NCI-H1092 treated with DMSO at 0.1 percent for 48 hours (cell line): ENCODE measurements around the gene ARSK.

Source experiments
- DNase-seq: peaks from one replicate; lab custom pipeline; 2025; lab: John Stamatoyannopoulos, UW

ARSK gene

GRCh38 chr5:95554647-95555548 lies at the start of gene ARSK, which contains the start of gene SKIC3:
TSS of gene ARSK (plus strand) at chr5:95555101. CDS start at chr5:95555279, 178 bp downstream.
TSS of gene SKIC3 (minus strand) at chr5:95554977. CDS start at chr5:95547150, 7,827 bp downstream.
- peak; percentile 96 for DNase-seq

DNA sequence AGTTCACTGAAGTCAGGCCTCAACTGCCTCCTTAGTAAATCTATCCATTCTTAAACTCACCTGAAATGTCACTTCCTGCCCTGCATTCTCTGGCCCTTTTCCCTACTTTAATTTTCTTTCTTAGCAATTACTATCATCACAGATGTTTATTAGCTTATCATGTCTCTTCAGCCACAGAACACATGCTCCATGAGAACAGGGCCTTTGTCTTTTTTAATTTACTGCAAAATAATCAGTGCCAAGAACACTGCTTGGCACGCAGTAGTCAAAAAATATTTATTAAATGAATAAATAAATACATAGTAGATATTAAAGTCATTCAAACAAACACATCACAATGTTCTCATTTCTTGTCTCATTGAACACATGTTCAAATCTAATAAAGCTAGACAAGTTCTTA lies 46.4 kb upstream of the ARSK start:
- no peak for DNase-seq

DNA sequence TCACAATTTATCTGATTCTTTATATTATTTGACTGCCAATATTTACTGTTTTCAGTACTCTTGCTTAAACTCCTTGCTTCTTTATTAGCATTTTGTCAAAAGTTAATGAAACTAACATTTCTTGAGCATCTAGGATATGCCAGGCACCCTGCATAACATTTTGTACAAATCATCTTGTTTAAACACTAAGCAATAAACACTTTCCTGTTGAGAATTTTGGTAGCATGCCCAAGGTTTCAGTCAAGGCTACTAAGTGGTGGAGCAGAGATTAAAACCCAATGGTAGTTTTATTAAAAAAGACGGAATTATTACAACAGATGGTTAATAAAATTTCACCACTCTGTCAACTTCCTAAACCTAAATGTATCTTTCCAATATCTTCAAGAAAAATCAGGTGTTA lies 43.3 kb upstream of the ARSK start:
- DNase-seq: no peak

- DNase-seq: no peak
Observed at GRCh38 chr5:95518417-95518816, 36.5 kb upstream of the ARSK start.

DNA sequence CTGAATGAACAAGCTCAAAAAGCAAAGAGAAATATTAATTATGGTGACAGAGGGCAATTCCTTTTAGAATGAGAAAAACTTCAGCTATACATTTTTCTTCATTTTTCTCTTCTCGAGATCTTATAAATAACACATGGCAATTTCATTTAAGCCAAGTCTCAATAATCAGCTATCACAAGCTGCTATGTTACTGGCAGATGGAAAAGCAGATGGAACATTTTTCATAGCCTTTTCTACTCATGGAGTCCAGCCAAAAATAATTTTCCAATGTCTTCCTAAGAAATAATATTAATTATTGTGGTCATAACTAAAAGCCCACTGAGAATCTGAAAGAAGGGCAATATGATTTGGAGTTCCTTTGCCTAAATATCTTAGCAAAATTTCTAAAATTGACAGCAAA lies 35.8 kb upstream of the ARSK start:
- no peak for DNase-seq

DNA sequence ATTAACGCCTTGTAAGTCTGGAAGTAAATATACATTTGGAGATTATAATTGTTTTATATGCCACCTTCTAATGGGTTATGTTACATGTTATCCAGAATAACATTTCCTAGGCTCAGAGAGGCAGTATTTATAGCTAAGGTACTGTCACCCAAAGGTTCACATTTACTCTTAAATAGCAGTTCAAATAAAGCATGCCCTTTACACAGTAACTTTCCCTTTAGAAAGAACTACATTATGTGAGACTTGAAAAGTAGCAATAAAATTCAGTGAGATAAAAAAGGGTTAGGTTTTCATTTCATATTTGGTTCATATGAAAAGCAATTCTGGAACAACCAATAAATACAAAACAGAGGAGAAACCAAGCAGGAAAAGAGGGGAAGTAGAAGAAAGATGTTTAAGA lies 35.2 kb upstream of the ARSK start:
- no peak for DNase-seq

- no peak for DNase-seq
Observed at GRCh38 chr5:95520206-95520605, 34.7 kb upstream of the ARSK start.

DNA sequence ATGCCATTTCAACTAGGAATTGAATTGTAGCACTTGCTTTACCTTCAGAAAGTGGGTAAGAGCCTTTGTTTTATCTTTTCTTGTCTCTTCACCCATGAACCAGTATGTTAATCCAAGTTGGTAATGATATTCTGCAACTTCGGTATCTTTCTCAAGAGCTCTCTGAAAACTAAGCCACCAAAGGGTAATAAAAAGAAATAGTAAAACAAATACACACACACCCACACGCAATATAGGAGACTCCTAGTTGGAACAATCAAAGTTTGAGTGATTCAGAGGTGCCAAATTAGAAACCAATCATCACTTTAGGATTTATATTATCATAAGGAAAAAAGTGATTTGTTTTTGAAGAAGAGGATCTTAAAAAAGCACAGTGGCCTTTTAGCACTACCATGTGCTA lies 30.5 kb upstream of the ARSK start:
- no peak for DNase-seq

- DNase-seq: no peak
Observed at GRCh38 chr5:95526871-95527270, 28.0 kb upstream of the ARSK start.

GRCh38 chr5:95528565-95528964 lies 26.3 kb upstream of the ARSK start:
- no peak for DNase-seq

DNA sequence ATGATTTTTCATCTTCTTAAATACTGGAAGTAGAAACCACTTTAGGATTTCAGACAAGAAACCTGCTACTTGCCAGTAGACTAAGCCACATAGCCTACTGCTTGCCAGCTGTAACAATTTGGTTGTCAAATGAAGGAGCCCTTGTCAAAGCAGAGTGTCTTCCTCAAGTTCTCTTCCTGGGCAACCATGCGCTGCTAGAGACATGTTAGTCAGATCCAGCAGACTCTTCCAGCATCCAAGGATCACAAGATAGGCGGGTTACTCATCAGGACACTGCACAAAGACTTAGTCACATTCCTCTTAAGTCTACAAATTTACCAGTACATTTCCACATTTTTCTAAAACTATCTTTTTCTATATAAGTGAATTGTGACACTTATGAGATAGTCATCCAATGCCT lies 24.5 kb upstream of the ARSK start:
- DNase-seq: no peak

- no peak for DNase-seq
Observed at GRCh38 chr5:95531491-95531890, 23.4 kb upstream of the ARSK start.

DNA sequence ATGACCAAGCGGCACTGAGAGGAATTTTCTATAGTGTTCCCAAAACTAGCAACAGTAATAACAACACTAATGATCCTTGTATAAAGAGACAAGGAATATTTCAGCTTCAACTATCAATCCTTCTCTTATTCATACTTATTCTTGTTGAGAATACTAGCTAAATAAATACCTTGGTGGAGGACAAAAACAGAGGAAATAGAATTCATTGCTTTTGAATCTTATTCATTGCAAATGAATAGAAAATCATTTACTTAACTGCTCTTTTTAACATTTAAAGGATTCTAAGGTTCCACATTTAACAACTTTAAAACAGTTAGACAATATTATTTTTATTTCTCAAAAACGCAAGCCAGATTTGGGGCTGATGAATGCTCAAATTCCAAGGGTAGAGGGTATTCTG lies 22.5 kb upstream of the ARSK start:
- no peak for DNase-seq

DNA sequence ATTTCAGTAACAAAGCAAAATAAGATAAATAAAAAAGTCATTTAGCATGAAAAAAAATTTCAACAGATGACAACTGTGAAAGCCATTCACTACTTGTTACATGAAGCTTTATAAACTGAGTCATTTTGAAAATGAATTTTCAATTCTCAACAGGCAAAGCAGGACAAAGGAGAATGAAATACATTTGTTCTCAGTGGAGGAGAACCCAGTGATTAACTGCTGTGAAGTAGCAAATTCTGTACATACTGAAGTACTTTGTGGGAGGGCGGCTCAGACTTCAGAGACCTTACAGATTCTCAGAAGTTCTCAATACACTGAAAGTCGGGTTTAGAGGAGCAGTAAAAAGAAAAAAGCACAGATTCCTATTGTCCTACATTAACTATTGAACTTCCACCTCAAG lies 21.8 kb upstream of the ARSK start:
- DNase-seq: no peak

DNA sequence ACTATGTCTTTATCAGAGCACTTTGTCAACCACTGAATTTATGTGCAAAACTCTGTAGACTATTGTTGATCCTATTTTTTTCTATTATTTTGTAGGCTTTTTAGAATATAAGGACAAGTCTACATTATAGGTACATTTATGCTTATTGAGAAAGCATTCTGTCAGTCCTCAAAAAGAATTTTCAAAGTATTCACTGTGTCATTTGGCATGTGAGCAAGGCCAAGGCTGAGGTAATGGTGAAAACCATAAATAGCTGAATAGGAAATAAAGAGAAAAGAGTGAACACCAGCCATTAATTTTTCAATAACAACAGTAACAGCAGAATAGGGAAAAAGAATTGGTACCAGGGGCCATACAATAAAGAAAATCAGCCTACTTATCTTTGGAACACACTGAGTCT lies 21.1 kb upstream of the ARSK start:
- no peak for DNase-seq

DNA sequence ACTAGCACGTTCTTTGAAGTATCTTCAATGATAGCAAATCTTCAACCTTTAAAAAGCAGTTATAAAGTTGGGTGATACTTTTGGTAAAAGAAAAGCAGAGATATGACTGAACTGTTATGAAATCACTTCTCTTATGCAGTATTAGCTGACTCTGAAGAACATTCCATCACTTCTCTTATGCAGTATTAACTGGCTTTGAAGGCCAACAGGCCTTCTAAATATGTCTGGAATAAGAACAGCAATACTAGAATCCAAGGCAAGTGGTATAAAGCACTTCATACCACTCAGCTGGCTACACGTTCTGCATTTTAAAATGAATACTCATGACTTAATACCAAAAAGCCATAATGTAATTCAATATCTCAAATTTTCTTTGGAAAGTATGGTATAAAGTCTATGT lies 17.4 kb upstream of the ARSK start:
- no peak for DNase-seq

- DNase-seq: peak; percentile 62
Observed at GRCh38 chr5:95543017-95543705, 11.7 kb upstream of the ARSK start.

- DNase-seq: no peak
Observed at GRCh38 chr5:95549030-95549429, 5.9 kb upstream of the ARSK start.

DNA sequence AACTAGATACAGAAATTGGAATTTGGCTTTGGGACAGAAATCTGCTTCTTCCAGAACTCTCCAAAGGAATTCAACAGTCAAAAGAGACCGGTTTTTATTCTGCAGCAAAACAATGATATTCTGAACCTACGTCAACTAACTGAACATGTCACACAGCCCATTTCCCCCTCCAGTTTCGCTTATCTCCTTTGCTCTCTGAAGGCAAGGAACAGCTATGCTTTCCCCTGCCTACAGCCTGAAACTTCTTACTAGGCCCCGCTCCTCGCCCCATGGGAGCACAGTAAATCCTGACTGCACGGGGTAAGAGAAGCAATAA lies 612 bp upstream of the ARSK start:
- DNase-seq: peak; percentile 34

- no peak for DNase-seq
Observed at GRCh38 chr5:95555553-95555952, 652 bp downstream of the ARSK start.

- no peak for DNase-seq
Observed at GRCh38 chr5:95557841-95558240, 2.9 kb downstream of the ARSK start.

- no peak for DNase-seq
Observed at GRCh38 chr5:95562282-95562681, 7.4 kb downstream of the ARSK start.

- DNase-seq: no peak
Observed at GRCh38 chr5:95563367-95563766, 8.5 kb downstream of the ARSK start.

DNA sequence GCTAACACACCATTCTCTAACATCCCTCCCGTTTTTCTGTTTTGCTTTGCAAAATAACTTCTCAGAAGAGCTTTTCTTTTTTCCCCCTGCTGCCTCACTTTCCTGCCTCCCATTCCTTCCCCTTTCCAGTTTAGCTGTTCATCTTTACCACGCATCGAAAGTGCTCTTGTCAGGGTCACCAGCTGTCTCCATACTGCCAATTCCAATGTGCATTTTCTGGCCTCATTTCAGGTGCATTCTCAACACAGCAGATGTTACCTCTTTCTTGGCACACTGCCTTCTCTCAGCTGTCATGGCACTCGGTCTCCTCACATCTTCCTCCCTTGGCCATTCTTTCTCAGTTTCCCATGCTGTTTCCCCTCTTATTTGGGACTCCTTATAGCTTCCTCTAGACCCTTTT lies 9.5 kb downstream of the ARSK start:
- DNase-seq: peak; percentile 19
